22Rv1 (cell line): Measurements from ENCODE around the gene PMPCA.

Experiments used
- CTCF ChIP-seq: fragments of 450-650 bp; IDR thresholded peaks from 2 replicates; pipeline ENCODE4 v1.5.1; 2017; ENCODE audit warnings: mild to moderate bottlenecking
- ZFX ChIP-seq: fragments of 450-650 bp; IDR thresholded peaks from 2 replicates; pipeline ENCODE4 v1.6.1; 2017; ENCODE audit warnings: antibody characterized with exemption, borderline replicate concordance

GRCh38 chr9:136416427-136416826, 6.0 kb downstream of the PMPCA start:
- TF ChIP-seq CTCF (no peak), ZFX (no peak)
